ENCODE results near the gene TLE5.
"Not testable (repeated sequence)": the region's sequence is repeated elsewhere in the genome, so short reads cannot be mapped to it uniquely, and the experiment has no call there.

Gene TLE5

GRCh38 chr19:3094601-3095440 is 32.5 kb upstream of the TLE5 start:
- H3K27ac ChIP-seq (replicated peaks), result no peak overlapping the region
- peaks cover 50% of the 10 kb centered on the region for H3K27me3 ChIP-seq (ENCODE audit: insufficient read depth, poor library complexity, severe bottlenecking)
- H3K4me3 ChIP-seq (replicated peaks; ENCODE audit: insufficient read depth, low read length), result peak overlapping the region; percentile 45
- TF ChIP-seq SPI1 (IDR thresholded peaks at IDR 0.05; ENCODE audit: borderline replicate concordance, low read depth) (no peak), REST (IDR thresholded peaks at IDR 0.05; ENCODE audit: insufficient replicate concordance, low read depth) (no peak), POLR2AphosphoS5 (IDR thresholded peaks at IDR 0.05; ENCODE audit: low read depth) (no peak), CTCF (IDR thresholded peaks at IDR 0.05; ENCODE audit: insufficient read depth, low read length) (no peak), GABPA (IDR thresholded peaks at IDR 0.05; ENCODE audit: low read depth) (no peak)
- no peak for DNase-seq (ENCODE audit: low read depth in 1 of 2, low spot score in 1 of 2)

GRCh38 chr19:3089299-3089855 is 27.1 kb upstream of the TLE5 start:
- H3K27ac ChIP-seq (replicated peaks); H3K27me3 ChIP-seq (ENCODE audit: insufficient read depth, poor library complexity, severe bottlenecking); DNase-seq (ENCODE audit: low read depth in 1 of 2, low spot score in 1 of 2); H3K4me3 ChIP-seq (replicated peaks; ENCODE audit: insufficient read depth, low read length): not testable (repeated sequence)

- no peak for DNase-seq (ENCODE audit: low read depth in 1 of 2, low spot score in 1 of 2)
- Histone ChIP-seq H3K27me3 (ENCODE audit: insufficient read depth, poor library complexity, severe bottlenecking) (peaks cover 3% of the 10 kb centered on the region), H3K27ac (replicated peaks) (no peak overlapping the region), H3K4me3 (replicated peaks; ENCODE audit: insufficient read depth, low read length) (no peak overlapping the region)
- TF ChIP-seq POLR2AphosphoS5 (IDR thresholded peaks at IDR 0.05; ENCODE audit: low read depth) (no peak), GABPA (IDR thresholded peaks at IDR 0.05; ENCODE audit: low read depth) (no peak), REST (IDR thresholded peaks at IDR 0.05; ENCODE audit: insufficient replicate concordance, low read depth) (no peak), CTCF (IDR thresholded peaks at IDR 0.05; ENCODE audit: insufficient read depth, low read length) (no peak), SPI1 (IDR thresholded peaks at IDR 0.05; ENCODE audit: borderline replicate concordance, low read depth) (no peak)
Observed at GRCh38 chr19:3087769-3088168, 25.5 kb upstream of the TLE5 start.

- DNase-seq (ENCODE audit: low read depth in 1 of 2, low spot score in 1 of 2), result no peak
- Histone ChIP-seq H3K4me3 (replicated peaks; ENCODE audit: insufficient read depth, low read length) (no peak overlapping the region), H3K27me3 (ENCODE audit: insufficient read depth, poor library complexity, severe bottlenecking) (no peaks in the 10 kb centered on the region), H3K27ac (replicated peaks) (no peak overlapping the region)
- TF ChIP-seq POLR2AphosphoS5 (IDR thresholded peaks at IDR 0.05; ENCODE audit: low read depth), result no peak
- TF ChIP-seq GABPA (IDR thresholded peaks at IDR 0.05; ENCODE audit: low read depth), result no peak
- no peak for TF ChIP-seq REST (IDR thresholded peaks at IDR 0.05; ENCODE audit: insufficient replicate concordance, low read depth)
- TF ChIP-seq CTCF (IDR thresholded peaks at IDR 0.05; ENCODE audit: insufficient read depth, low read length), result no peak
- TF ChIP-seq SPI1 (IDR thresholded peaks at IDR 0.05; ENCODE audit: borderline replicate concordance, low read depth), result no peak
Observed at GRCh38 chr19:3084943-3085342, 22.6 kb upstream of the TLE5 start.
